Posterior cingulate gyrus (tissue), 11 donors: ENCODE data around the gene PAGE2B.
A peak's percentile ranks its signal among the peaks of the same experiment; 100 is the strongest.
"Not testable (repeated sequence)": the region's sequence is repeated elsewhere in the genome, so short reads cannot be mapped to it uniquely, and the experiment has no call there.

Experiments
- DNase-seq, 10 donors: peaks; one replicate each; pipeline versions ENCODE4 v3.0.0 to v3.0.0-alpha.2; 2020 to 2021; ENCODE audit warnings: mixed read lengths in 3 of 10
- intact Hi-C: fragments of 100-400 bp; cut with DNase I; formaldehyde crosslinking; loops from one replicate; pipeline ENCODE4 v1.15.1; 2023

The PAGE2B gene

DNA sequence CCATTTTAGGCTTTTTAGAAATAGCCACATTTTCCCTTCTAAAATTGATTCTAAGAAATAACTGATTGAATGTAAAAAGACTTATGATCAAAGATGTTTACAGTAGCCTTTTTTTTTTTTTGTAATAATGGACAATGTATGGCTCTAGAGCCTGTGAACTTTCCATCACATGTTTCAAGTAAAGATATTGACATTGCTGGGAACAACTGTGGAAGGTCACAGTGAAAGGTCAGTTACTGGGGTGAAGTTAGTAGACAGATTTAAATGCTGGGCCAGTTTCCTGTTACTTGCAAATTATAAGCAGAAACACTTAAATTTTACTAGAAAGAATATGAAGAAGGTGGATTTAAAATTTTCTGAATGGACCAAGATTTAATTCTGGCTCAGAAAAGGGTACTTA lies 32.4 kb downstream of the PAGE2B start:
- DNase-seq, result no peak
- intact Hi-C loops, result no loop called here

DNA sequence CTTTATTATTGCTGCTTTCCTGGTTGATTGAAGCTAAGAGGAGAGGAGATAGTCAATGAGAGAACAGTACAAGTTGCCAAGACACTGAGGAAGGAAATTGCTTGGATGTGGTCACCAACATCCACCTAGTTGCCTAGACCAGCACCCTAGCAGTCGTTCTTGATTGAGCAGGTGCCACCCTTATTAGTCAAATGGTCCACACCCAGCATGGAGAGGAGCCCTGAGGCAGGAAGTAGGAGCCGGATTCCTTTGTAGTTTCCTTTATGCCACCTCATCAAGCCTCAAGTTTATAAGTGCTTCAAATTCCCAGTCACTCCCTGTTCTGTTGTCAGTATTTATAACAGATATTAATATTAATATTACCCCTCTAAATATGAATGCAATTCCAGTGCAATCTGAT lies 33.1 kb downstream of the PAGE2B start:
- DNase-seq, result no peak
- intact Hi-C loops, result no loop called here

DNA sequence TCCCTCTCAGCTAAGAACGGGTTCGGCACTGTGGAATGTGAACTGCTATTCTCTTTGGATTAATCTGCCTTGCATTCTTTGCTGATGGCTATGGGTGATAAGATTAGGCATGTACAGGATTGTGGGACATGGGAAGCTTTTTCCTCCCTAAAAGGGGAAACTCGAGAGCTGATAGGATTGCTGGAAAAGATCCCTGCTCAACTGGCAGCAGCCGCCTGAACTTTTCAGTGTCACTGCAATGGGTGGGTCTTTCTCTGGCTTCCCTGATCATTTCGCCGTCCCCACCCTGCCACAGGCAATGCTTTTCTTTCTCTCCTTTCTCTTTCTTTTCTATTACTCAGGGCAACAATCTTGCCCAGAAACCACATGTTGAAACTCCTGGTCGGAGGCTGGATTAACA lies 34.5 kb downstream of the PAGE2B start:
- intact Hi-C loops, result no loop called here

DNA sequence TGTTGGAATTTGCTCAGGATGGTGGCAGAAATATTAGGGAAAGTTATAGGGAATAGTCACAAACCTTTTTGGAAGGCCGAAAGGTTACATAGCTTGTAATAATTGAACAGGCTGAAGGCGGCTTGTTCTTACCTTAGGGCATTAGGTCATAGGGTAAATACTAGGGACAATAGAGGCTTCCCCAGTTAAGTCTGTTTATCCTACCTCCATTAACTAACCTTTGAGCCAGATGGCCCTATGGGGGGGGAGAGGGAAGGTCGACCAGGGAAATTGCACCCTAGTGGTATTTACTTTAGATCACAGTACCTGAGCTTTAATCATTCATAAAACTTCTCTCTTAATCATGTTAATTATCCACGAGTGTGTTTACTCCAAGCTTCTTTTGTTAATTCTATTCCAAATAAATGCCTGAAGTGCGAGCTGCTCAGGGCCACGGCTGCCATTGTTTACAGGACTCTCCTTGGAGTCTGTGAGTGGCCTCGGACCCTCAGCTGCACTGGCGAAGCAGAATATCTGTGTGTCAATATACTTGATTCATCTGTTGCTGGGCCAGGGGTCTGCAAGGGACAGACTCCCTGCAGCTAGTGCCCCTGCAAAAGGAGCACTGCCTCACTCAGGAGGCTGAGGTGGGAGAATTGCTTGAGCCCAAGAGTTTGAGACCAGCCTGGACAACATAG lies 36.9 kb downstream of the PAGE2B start:
- intact Hi-C loops, result no loop called here
- DNase-seq, result peak in 1 of 10 donors; percentile 59

More for the DNA sequence above, 34.5 kb downstream of the PAGE2B start:
- no peak for DNase-seq

DNA sequence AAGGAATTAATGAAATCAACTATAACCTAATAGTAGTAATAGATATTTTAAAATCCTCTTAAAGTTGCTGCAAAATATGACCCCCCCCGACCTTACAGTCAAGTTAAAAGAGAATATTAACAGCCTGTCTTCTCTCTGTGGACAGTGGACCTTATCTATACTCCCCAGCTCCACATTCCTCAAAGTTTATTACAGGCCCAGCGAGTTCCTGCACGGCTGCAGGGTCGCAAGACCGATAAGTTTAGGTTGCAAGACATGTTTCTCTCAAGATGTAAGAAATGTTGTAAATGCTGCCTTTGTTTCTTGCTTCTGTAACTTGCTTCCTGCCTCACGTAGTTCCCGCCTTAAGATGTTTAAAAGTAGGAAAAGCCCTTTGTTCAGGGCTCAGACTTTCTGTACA lies 41.8 kb downstream of the PAGE2B start:
- DNase-seq, intact Hi-C loops: not testable (repeated sequence)

DNA sequence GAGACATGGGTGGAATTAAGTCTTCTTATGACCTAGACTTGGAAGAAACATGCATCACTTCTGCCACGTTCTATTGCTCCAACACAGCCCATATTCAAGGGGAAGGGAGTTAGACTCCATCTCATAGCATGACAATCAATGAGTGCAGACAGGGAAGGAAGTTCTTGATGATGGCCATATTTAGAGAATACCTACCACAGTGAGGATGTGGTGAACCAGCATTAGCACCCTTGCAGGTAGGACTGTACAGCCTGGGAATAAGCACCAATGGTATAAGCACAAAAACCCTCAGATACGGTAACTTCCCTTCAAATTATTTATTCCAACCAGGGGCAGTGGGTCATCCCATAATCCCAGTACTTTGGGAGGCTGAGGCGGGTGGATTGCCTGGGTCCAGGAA lies 43.7 kb downstream of the PAGE2B start:
- intact Hi-C loops, result no loop called here

DNA sequence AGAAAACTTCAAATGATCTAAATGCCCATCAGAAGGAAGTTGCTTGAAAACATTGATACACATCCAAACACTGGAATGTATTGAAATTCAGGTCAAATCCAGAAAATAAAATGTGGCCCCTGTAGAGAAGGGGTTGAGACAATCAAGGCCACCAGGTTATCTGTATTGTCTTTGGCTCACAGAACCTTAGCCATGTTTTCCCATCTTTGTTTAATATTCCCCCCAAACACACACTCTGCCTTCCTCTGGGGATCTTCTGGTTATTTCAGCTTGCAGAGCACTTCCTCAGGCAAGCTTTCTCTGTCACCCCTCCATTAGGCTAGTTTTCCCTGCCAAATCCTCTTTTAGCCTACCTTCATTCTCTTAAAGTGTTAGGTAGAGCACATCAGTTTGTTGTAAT lies 44.4 kb downstream of the PAGE2B start:
- intact Hi-C loops, result no loop called here
- no peak for DNase-seq

More for the DNA sequence above, 43.7 kb downstream of the PAGE2B start:
- DNase-seq, result no peak

DNA sequence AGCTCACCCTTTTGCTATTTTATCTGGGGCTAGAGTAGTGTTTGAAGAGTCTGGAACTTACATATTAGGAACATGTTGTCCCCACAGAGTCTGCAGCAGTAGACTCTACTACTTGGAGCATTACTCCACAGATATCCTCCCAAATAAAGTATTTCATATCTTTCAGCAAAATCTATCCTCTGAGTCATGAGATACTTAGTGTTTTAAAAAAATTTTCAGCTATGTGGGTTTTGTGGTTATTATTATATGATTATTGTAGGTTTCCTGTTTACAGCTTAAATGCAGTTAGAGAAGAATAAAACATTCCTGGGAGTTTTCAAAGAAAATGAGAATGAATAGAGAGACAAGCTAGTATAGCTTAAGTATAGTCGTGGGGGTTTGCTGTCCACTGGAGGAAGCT lies 44.9 kb downstream of the PAGE2B start:
- no peak for DNase-seq
- intact Hi-C loops, result no loop called here

DNA sequence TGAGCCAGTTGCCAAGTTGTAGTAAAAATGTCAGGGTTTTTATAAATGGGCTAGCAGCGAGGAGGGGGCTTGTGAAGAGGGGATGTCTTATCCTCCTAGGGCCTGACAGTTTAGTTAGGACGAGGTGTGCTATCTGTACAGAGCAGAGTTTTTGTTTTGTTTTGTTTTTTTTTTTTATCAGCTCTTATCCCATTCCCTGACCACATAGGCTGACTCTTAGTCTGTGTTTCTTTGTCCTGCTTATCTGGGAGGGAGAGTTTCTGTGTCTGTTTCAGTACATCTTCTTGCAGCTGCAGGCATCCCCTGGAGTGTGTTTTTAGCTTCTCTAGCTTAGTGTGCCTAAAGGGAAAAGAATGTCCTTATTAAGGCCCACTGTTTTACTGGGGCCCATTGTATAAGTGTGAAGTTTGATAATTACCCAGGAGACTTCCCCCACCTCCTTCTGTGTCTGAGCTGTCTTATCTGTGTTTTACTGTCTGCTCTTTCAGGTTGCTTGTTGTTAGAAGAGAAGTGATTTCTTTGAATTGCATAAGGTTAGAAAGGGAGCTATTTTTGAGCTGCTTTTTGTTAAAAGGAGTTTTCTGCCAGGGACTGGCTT lies 46.0 kb downstream of the PAGE2B start:
- intact Hi-C loops, result no loop called here
- no peak for DNase-seq

DNA sequence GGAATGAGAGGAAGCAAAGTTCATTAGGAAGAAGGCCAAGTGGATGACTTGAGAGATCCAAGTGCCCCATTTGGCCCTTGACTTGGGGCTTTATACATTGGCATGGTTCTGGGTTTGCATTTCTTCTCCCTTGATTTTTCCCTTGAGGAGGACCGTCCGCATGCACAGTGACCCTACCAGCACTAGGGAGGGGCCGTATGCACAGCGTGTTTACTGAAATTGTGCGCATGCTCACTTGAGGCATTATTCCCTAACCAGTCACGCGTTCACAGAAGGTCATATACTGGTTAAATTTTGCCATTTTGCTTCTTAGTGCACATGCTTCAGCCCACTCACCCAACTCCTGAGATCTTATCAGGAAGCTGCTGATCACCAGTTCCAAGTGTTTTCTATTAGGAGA lies 49.1 kb downstream of the PAGE2B start:
- intact Hi-C loops, result no loop called here
- DNase-seq, result no peak

DNA sequence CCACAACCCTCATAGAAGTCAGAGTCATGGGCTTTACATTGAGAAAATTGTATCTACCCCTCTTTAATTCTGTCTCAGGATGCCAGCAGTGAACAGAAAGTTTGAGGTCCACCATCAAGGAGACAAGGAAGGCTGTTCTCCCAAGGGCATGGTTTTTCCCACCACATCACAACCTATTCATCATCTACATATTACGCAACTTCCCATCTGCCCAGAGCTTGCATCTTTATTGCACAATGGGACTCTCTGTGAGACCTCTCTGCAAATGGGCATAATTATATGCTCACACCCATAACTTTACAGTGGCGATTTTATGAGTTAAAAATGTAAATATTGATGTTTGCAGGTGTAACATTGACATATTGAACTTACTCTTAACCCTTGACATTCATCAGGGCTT lies 52.9 kb downstream of the PAGE2B start:
- intact Hi-C loops, result no loop called here
- DNase-seq, result no peak
